Skeletal muscle tissue (tissue), 4 donors: ENCODE results near the gene CUL4A. TPM values are rescaled to one million over a fixed set of nuclear protein-coding genes. Genes with fewer than 3 reads are reported as not detected.

ENCODE experiments used
- H3K27ac ChIP-seq: one replicate; pipeline ENCODE4 v1.7.0; 2013; ENCODE audit warnings: mild to moderate bottlenecking, low read depth, low read length, inconsistent platforms
- H3K27me3 ChIP-seq, 3 donors: one replicate each; pipeline ENCODE4 v1.7.0; 2013; ENCODE audit warnings: low read length in 3 of 3; ENCODE audit not compliant: control insufficient read depth in 3 of 3, insufficient read depth in 3 of 3
- H3K36me3 ChIP-seq, 3 donors: one replicate each; pipeline ENCODE4 v1.7.0; 2013; ENCODE audit warnings: low read length in 3 of 3; ENCODE audit not compliant: control insufficient read depth in 3 of 3, insufficient read depth in 3 of 3
- H3K4me1 ChIP-seq, 3 donors: one replicate each; pipeline ENCODE4 v1.7.0; 2013; ENCODE audit warnings: low read length in 3 of 3, mild to moderate bottlenecking in 3 of 3; ENCODE audit not compliant: control insufficient read depth in 3 of 3, insufficient read depth in 3 of 3
- H3K4me3 ChIP-seq, 3 donors: one replicate each; pipeline ENCODE4 v1.7.0; 2013; ENCODE audit warnings: low read length in 3 of 3
- H3K9ac ChIP-seq, 3 donors: one replicate each; pipeline ENCODE4 v1.7.0; 2013; ENCODE audit warnings: low read length in 3 of 3, mild to moderate bottlenecking in 3 of 3, moderate library complexity in 2 of 3, low read depth in 1 of 3
- H3K9me3 ChIP-seq, 3 donors: one replicate each; pipeline ENCODE4 v1.7.0; 2013; ENCODE audit warnings: low read length in 3 of 3; ENCODE audit not compliant: control insufficient read depth in 3 of 3
- total RNA-seq: library from RNA; depleted of rRNA; stranded (reverse); fragments of >200 nt; gene quantifications from one replicate; pipeline ENCODE4 v1.2.3, GENCODE V29; 2014
- donor health status: Osteomylitis.

The CUL4A gene
- total RNA-seq, 1 donor from 2014 or later, result 67.3 TPM

- Histone ChIP-seq H3K4me3 (no peak overlapping the region), H3K27ac (peak overlapping the region; percentile 16), H3K9me3 (no peaks in the 10 kb centered on the region), H3K36me3 (peaks cover 25 to 41% (median 32%) of the 10 kb centered on the region in 3 donors), H3K4me1 (peaks cover 43 to 47% (median 43%) of the 10 kb centered on the region in 3 donors), H3K27me3 (no peaks in the 10 kb centered on the region), H3K9ac (peak overlapping the region in 1 of 3 donors; percentile 23)
These were observed 10.0 kb downstream of the CUL4A start for GRCh38 chr13:113219256-113219940.

- no peaks in the 10 kb centered on the region for H3K27me3 ChIP-seq
- H3K4me1 ChIP-seq, result peaks cover 36 to 40% (median 36%) of the 10 kb centered on the region in 3 donors
- peaks cover 26 to 45% (median 40%) of the 10 kb centered on the region in 3 donors for H3K36me3 ChIP-seq
- H3K27ac ChIP-seq, result peak overlapping the region; percentile 16
- H3K4me3 ChIP-seq, result no peak overlapping the region
- H3K9ac ChIP-seq, result no peak overlapping the region
- no peaks in the 10 kb centered on the region for H3K9me3 ChIP-seq
These were observed 10.8 kb downstream of the CUL4A start for GRCh38 chr13:113220141-113220598.

- no peak overlapping the region for H3K4me3 ChIP-seq
- no peaks in the 10 kb centered on the region for H3K9me3 ChIP-seq
- H3K4me1 ChIP-seq, result peaks cover 28 to 33% (median 28%) of the 10 kb centered on the region in 3 donors
- H3K27me3 ChIP-seq, result no peaks in the 10 kb centered on the region
- H3K9ac ChIP-seq, result no peak overlapping the region
- peaks cover 30 to 51% (median 47%) of the 10 kb centered on the region in 3 donors for H3K36me3 ChIP-seq
- no peak overlapping the region for H3K27ac ChIP-seq
These were observed 11.5 kb downstream of the CUL4A start for GRCh38 chr13:113220877-113221276.

- H3K9me3 ChIP-seq, result no peaks in the 10 kb centered on the region
- H3K36me3 ChIP-seq, result peaks cover 46 to 71% (median 62%) of the 10 kb centered on the region in 3 donors
- no peak overlapping the region for H3K9ac ChIP-seq
- no peak overlapping the region for H3K27ac ChIP-seq
- peaks cover 15 to 21% (median 16%) of the 10 kb centered on the region in 3 donors for H3K4me1 ChIP-seq
- no peaks in the 10 kb centered on the region for H3K27me3 ChIP-seq
- H3K4me3 ChIP-seq, result no peak overlapping the region
These were observed 13.7 kb downstream of the CUL4A start for GRCh38 chr13:113223070-113223469.

GRCh38 chr13:113224486-113224885 lies 15.1 kb downstream of the CUL4A start:
- Histone ChIP-seq H3K4me1 (peaks cover 7 to 11% (median 7%) of the 10 kb centered on the region in 3 donors), H3K4me3 (no peak overlapping the region), H3K9me3 (no peaks in the 10 kb centered on the region), H3K36me3 (peaks cover 52 to 76% (median 71%) of the 10 kb centered on the region in 3 donors), H3K27ac (no peak overlapping the region), H3K9ac (no peak overlapping the region), H3K27me3 (no peaks in the 10 kb centered on the region)

- no peak overlapping the region for H3K9ac ChIP-seq
- no peak overlapping the region for H3K4me3 ChIP-seq
- peaks cover 51 to 79% (median 71%) of the 10 kb centered on the region in 3 donors for H3K36me3 ChIP-seq
- H3K27ac ChIP-seq, result no peak overlapping the region
- no peaks in the 10 kb centered on the region for H3K27me3 ChIP-seq
- H3K4me1 ChIP-seq, result peaks cover 0 to 3% (median under 1%) of the 10 kb centered on the region in 3 donors
- H3K9me3 ChIP-seq, result no peaks in the 10 kb centered on the region
These were observed 16.1 kb downstream of the CUL4A start for GRCh38 chr13:113225515-113225914.

GRCh38 chr13:113226873-113227450 lies 17.5 kb downstream of the CUL4A start:
- H3K4me3 ChIP-seq, result no peak overlapping the region
- peaks cover 55 to 77% (median 62%) of the 10 kb centered on the region in 3 donors for H3K36me3 ChIP-seq

GRCh38 chr13:113229161-113229560 lies 19.7 kb downstream of the CUL4A start:
- Histone ChIP-seq H3K4me3 (no peak overlapping the region), H3K27ac (no peak overlapping the region), H3K9ac (no peak overlapping the region), H3K36me3 (peaks cover 58 to 71% (median 61%) of the 10 kb centered on the region in 3 donors), H3K4me1 (no peaks in the 10 kb centered on the region), H3K27me3 (no peaks in the 10 kb centered on the region), H3K9me3 (no peaks in the 10 kb centered on the region)

More at GRCh38 chr13:113226873-113227450, 17.5 kb downstream of the CUL4A start:
- Histone ChIP-seq H3K4me1 (peaks cover 0 to under 1% (median 0%) of the 10 kb centered on the region in 3 donors), H3K9ac (no peak overlapping the region), H3K27ac (no peak overlapping the region), H3K27me3 (no peaks in the 10 kb centered on the region), H3K9me3 (no peaks in the 10 kb centered on the region)

- H3K9me3 ChIP-seq, result no peaks in the 10 kb centered on the region
- H3K36me3 ChIP-seq, result peaks cover 61 to 70% (median 61%) of the 10 kb centered on the region in 3 donors
- H3K9ac ChIP-seq, result no peak overlapping the region
- no peaks in the 10 kb centered on the region for H3K4me1 ChIP-seq
- H3K27me3 ChIP-seq, result no peaks in the 10 kb centered on the region
- no peak overlapping the region for H3K27ac ChIP-seq
- H3K4me3 ChIP-seq, result no peak overlapping the region
These were observed 20.4 kb downstream of the CUL4A start for GRCh38 chr13:113229791-113230190.
